Measurements from ENCODE around the gene AMOT.
A peak's percentile ranks its signal among the peaks of the same experiment; 100 is the strongest.

Gene AMOT

DNA sequence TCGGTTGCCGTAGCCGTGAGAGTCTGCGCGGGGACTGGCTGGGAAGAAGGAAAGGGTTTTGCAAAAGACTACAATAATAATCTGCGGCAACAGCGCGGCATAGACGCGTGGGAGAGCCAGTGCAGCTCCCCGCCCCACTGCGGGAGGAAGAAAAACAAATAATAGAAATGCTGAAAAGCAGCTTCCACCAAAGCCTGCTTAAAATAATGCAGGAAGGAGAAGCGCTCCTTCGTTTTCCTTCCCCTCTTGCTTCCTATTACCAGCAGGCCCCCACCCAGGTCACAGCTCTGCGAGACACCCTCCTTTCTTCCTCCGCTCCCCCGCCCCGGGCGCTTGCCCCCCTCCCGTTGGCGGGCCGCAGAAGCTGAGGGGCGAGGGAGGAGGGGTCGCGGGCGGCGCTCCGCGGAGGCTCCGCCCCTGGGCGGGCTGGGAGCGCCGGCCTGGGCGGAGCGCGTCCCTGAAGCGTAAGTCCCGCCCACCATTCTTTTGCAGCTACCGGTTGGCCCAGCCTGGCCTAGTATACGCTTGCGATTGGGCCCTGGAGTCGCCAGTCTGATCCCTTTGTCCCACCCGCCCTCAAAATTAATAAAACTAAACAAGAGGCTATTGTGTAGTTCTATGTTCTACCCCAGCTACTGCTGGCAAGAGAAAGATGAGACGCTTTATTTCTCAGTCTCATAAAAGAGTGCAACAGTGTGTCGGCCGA is 636 bp upstream of the AMOT start:
- DNase-seq (ENCODE audit: low spot score) = peak; percentile 86
- TF ChIP-seq, protein P1, sequence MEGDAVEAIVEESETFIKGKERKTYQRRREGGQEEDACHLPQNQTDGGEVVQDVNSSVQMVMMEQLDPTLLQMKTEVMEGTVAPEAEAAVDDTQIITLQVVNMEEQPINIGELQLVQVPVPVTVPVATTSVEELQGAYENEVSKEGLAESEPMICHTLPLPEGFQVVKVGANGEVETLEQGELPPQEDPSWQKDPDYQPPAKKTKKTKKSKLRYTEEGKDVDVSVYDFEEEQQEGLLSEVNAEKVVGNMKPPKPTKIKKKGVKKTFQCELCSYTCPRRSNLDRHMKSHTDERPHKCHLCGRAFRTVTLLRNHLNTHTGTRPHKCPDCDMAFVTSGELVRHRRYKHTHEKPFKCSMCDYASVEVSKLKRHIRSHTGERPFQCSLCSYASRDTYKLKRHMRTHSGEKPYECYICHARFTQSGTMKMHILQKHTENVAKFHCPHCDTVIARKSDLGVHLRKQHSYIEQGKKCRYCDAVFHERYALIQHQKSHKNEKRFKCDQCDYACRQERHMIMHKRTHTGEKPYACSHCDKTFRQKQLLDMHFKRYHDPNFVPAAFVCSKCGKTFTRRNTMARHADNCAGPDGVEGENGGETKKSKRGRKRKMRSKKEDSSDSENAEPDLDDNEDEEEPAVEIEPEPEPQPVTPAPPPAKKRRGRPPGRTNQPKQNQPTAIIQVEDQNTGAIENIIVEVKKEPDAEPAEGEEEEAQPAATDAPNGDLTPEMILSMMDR (IDR thresholded peaks at IDR 0.05; ENCODE audit: extremely low read depth, missing control alignments) = no peak

DNA sequence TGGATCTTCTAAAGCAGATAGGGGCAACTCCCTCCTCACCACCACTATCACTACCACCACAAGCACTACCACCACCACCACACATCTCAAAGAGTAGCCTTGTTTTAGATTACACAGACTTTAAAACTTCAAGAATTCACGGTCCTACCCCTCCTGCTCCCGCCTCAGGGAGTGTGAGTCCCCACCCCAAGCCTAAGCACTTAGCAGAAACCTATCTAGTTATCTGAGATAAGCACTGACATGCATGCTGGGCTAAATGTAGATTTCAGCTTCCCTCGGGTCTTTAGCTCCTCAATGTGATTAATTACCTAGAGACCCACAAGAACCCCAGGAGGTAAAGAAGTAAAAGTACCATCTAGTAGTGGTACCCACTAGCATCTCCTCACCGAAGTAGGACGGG is 775 bp downstream of the AMOT start:
- no peak for DNase-seq (ENCODE audit: low spot score)
- TF ChIP-seq, protein P1 (IDR thresholded peaks at IDR 0.05; ENCODE audit: extremely low read depth, missing control alignments) = no peak

GRCh38 chrX:112837531-112837930 is 3.1 kb downstream of the AMOT start:
- TF ChIP-seq, protein P1 (IDR thresholded peaks at IDR 0.05; ENCODE audit: extremely low read depth, missing control alignments) = no peak
- DNase-seq (ENCODE audit: low spot score) = no peak

GRCh38 chrX:112835019-112835418 is 5.6 kb downstream of the AMOT start:
- no peak for DNase-seq (ENCODE audit: low spot score)
- TF ChIP-seq, protein P1 (IDR thresholded peaks at IDR 0.05; ENCODE audit: extremely low read depth, missing control alignments) = no peak

- TF ChIP-seq, protein P1 (IDR thresholded peaks at IDR 0.05; ENCODE audit: extremely low read depth, missing control alignments) = no peak
- no peak for DNase-seq (ENCODE audit: low spot score)
Measured at GRCh38 chrX:112834031-112834845, 6.4 kb downstream of the AMOT start.

DNA sequence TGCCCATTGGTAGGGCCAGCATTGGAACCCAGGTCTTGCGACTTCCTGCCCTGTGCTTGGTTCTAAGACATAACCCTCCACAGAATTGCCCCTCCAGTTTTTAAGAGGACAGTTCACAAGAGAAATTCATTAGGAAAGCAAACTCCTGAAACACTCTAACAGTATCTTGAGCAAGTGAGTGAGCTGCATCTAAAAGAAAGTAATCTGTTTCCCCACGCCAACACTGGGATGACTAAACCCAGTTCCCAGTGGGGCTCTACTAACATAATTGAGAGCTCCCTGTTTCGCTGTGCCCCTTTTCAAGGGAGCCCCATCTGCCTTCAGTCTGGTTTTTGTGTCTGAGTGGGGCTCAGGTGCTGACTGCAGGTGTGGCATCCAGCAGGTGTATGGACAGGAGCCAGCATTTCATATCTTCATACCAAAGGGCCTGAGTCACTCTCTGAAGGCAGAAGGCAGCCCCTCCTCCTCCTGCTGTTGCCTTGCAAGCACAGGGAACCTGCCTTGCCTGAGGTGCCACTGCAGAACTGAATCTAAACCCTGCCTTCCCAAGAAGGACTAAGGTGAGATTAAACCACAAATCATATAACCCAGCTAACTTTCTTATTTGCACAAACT is 8.0 kb downstream of the AMOT start:
- no peak for DNase-seq (ENCODE audit: low spot score)
- TF ChIP-seq, protein P1 (IDR thresholded peaks at IDR 0.05; ENCODE audit: extremely low read depth, missing control alignments) = no peak

- TF ChIP-seq, protein P1 (IDR thresholded peaks at IDR 0.05; ENCODE audit: extremely low read depth, missing control alignments) = no peak
- no peak for DNase-seq (ENCODE audit: low spot score)
Measured at GRCh38 chrX:112830540-112830939, 10.1 kb downstream of the AMOT start.

Data from GM20000 (cell line).